ENCODE data around the gene SYTL5.

SYTL5 gene

DNA sequence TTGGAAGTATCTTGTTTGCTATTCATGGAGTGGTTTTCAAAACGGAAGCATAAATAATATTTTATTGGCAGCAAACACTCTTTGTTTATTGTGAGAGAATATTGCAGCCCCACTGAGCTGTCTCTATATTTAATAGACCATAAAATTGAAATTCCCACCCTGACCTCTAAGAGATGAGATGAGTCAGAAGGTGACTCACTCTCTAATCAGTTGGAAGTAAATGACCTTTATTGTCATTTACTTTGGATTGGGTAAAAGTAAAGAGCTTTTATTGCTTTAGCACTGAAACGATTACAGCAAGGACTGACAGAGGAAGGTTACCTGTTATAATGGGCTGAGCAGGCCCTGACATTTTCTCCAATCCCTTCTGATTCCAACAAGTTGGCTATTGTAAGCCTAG, 55.0 kb downstream of the SYTL5 start:
- no peak for DNase-seq (ENCODE audit: extremely low read depth, low read depth)
- TF ChIP-seq, protein P1, sequence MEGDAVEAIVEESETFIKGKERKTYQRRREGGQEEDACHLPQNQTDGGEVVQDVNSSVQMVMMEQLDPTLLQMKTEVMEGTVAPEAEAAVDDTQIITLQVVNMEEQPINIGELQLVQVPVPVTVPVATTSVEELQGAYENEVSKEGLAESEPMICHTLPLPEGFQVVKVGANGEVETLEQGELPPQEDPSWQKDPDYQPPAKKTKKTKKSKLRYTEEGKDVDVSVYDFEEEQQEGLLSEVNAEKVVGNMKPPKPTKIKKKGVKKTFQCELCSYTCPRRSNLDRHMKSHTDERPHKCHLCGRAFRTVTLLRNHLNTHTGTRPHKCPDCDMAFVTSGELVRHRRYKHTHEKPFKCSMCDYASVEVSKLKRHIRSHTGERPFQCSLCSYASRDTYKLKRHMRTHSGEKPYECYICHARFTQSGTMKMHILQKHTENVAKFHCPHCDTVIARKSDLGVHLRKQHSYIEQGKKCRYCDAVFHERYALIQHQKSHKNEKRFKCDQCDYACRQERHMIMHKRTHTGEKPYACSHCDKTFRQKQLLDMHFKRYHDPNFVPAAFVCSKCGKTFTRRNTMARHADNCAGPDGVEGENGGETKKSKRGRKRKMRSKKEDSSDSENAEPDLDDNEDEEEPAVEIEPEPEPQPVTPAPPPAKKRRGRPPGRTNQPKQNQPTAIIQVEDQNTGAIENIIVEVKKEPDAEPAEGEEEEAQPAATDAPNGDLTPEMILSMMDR (IDR thresholded peaks at IDR 0.05; ENCODE audit: low read depth, low read length, missing control alignments), result no peak
- no peak overlapping the region for H3K4me3 ChIP-seq (replicated peaks; ENCODE audit: low read depth, low read length)

DNA sequence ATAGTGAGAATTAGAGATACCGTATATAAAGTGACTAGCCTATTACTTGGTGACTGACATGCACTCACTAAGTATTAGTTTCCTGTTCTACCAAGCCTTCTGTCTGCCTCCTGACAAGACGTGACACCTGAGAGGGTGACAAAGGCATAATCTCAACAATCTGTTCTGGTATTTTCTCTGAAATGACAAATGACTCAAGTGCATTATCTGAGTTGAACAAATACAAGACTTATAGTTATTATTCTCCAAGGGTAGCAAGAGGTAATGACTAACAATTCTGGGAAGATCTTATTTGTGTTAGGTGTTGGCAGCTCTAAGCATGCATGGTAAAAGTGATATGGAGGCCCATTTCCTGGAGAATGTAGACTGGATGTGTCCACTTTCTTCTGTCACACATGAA, 60.6 kb downstream of the SYTL5 start:
- H3K4me3 ChIP-seq (replicated peaks; ENCODE audit: low read depth, low read length), result no peak overlapping the region
- DNase-seq (ENCODE audit: extremely low read depth, low read depth), result no peak

DNA sequence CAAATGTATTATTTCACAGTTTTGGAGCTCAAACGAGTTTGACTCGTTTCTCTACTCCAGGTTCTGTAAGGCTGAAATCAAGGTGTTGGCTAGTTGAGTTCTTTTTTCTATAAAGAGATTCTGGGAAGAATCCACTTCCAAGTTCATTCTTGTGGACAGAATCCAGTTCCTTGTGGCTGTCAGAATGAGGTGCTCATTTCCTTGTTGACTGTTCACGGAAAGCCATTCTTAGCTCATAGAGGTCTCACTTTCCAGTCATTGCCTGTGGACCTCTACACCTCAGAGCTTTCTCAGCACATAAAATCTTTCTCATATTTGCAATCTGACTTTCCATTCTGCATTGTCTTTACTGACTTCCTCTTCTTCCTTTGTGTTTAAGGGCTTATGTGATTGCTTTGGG, 62.9 kb downstream of the SYTL5 start:
- no peak for DNase-seq (ENCODE audit: extremely low read depth, low read depth)
- H3K4me3 ChIP-seq (replicated peaks; ENCODE audit: low read depth, low read length), result no peak overlapping the region
- TF ChIP-seq, protein P1 (IDR thresholded peaks at IDR 0.05; ENCODE audit: low read depth, low read length, missing control alignments), result no peak

More for the DNA sequence above, 60.6 kb downstream of the SYTL5 start:
- TF ChIP-seq, protein P1 (IDR thresholded peaks at IDR 0.05; ENCODE audit: low read depth, low read length, missing control alignments), result no peak

DNA sequence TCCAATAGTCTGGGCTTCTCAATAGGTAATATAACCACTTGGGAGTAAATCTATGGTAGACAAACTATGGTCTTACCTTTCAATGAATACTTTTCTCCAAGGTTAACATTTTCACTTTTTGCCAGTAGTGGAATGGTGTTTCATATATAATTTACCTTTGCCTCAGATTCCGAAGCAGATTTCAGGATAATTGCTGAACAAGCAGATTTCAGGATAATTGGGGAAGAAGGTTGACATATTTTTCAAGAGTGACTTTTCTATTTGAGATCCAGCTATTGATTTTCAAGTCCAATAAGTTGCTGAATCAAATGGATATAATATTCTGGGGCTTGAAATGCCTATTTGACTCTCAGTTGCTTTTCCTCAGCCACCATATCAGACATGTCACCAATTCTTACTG, 63.6 kb downstream of the SYTL5 start:
- no peak overlapping the region for H3K4me3 ChIP-seq (replicated peaks; ENCODE audit: low read depth, low read length)
- TF ChIP-seq, protein P1 (IDR thresholded peaks at IDR 0.05; ENCODE audit: low read depth, low read length, missing control alignments), result no peak
- DNase-seq (ENCODE audit: extremely low read depth, low read depth), result no peak

DNA sequence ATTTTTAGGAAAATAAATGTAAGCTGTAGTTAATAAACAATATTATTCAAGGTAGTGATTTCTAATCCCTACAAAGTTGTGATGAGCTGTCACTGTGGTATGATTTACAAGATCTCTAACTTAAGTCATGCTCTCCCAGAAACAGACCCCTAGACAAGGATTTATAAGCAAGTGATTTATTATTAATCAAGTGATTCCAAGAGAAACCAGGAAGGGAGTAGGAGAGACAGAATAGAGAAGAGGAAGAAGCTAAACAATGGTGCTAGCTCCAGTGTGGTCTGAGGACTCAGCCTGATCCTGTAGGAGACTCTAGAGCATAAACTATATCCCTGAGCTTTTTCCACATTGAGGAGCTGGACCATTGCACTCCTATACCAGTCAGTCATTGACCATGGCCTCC, 73.1 kb downstream of the SYTL5 start:
- DNase-seq (ENCODE audit: extremely low read depth, low read depth), result no peak
- TF ChIP-seq, protein P1 (IDR thresholded peaks at IDR 0.05; ENCODE audit: low read depth, low read length, missing control alignments), result no peak
- H3K4me3 ChIP-seq (replicated peaks; ENCODE audit: low read depth, low read length), result no peak overlapping the region

DNA sequence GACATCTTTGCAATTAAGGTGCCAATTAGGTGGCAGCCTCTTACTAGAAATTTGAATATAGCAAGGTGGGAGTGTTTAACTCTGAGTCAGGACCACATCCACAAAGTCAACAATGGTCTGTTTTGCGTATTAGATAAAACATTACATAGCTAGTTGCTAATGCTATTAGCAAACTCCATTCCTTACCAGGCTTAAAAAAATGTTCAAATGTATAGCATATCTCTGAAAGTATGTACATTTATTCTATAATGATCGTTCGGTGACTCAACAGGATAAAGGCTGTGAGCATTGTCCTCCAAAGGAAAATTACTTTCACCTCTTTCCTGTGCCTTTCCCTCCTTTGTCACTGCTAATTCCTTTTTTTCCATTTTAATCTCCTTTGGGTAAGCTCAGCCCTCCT, 74.5 kb downstream of the SYTL5 start:
- TF ChIP-seq, protein P1 (IDR thresholded peaks at IDR 0.05; ENCODE audit: low read depth, low read length, missing control alignments), result no peak
- no peak for DNase-seq (ENCODE audit: extremely low read depth, low read depth)
- no peak overlapping the region for H3K4me3 ChIP-seq (replicated peaks; ENCODE audit: low read depth, low read length)

DNA sequence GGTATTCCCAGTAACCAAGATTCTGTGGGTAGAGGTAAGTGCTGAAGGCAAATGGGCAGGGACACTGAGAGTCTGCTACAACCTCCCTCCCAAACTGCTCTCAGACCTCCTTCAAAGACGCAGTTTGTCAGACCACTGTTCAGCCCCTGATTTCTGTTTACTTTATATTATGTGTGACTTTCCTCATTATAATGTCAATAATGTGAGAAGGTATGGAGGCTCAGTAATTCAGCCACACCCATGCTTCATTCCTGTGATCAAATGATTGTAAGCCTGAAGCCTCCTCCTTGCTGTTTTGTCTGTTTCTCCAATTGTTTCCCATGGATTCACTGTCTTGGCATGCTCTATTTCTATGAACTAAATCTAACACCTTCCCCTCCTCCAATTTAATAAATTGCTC, 75.6 kb downstream of the SYTL5 start:
- no peak for DNase-seq (ENCODE audit: extremely low read depth, low read depth)
- TF ChIP-seq, protein P1 (IDR thresholded peaks at IDR 0.05; ENCODE audit: low read depth, low read length, missing control alignments), result no peak
- H3K4me3 ChIP-seq (replicated peaks; ENCODE audit: low read depth, low read length), result no peak overlapping the region

Measured in HFF-Myc (cell line).